RWPE1 (cell line): ENCODE measurements around the gene SAMD13.

ENCODE experiments used
- CTCF ChIA-PET: fragments of 350-600 bp; sonication (Branson Sonifier 250); formaldehyde crosslinking; extraction: SDS; loops from one replicate; lab custom pipeline; 2021; lab: Yijun Ruan, JAX
- POLR2A ChIA-PET: fragments of 400-600 bp; formaldehyde crosslinking; extraction: SDS; loops from one replicate; lab custom pipeline; 2020; ENCODE audit warnings: antibody characterized with exemption; ENCODE audit not compliant: low non-redundant PET; lab: Yijun Ruan, JAX
- DNase-seq: peaks from one replicate; pipeline ENCODE4 v3.0.0; 2012; ENCODE audit warnings: low spot score
- H3K27ac ChIP-seq: fragments of 450-650 bp; 2 replicates; pipeline ENCODE4 v1.5.1; 2017
- TF ChIP-seq, protein P1 (sequence below): fragments of 450-650 bp; conservative IDR thresholded peaks from 2 replicates; pipeline ENCODE4 v1.5.1; 2017; ENCODE audit warnings: low read depth, mild to moderate bottlenecking

SAMD13 gene

DNA sequence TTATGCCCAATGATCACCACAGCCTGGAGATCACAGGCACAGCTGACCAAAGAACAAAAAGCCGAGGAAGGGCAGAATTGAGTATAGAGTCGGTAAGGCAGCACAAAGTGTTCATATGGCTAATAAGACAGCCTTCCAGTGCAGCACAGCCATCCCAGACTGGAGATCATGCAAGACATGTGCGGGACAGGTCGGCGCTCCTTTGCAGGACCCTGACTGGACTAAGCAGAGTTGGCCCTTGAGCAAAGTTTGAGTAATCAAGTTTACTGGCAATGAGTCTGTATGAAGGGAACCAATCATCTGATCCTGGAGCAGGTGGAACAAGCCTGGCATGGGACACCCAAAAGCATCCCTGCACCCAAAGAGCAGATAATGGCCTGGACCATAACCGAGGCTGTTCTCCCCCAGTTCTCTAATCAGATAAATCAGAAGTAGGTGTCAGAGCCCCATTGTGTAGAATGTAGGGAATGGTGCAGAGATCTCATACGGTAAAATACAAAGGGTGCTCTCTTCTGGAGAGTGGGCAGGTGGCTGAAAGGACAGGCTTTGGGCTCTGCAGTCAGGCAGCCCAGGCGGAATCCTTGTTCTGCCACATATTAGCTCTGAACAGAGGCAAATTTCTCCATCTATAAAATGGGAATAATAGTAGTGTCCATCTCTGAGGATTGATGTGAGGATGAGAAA is 86.1 kb downstream of the SAMD13 start:
- ChIA-PET POLR2A (no interaction called here), CTCF (no interaction called here)
- no peak overlapping the region for H3K27ac ChIP-seq
- no peak for DNase-seq
- TF ChIP-seq, protein P1, sequence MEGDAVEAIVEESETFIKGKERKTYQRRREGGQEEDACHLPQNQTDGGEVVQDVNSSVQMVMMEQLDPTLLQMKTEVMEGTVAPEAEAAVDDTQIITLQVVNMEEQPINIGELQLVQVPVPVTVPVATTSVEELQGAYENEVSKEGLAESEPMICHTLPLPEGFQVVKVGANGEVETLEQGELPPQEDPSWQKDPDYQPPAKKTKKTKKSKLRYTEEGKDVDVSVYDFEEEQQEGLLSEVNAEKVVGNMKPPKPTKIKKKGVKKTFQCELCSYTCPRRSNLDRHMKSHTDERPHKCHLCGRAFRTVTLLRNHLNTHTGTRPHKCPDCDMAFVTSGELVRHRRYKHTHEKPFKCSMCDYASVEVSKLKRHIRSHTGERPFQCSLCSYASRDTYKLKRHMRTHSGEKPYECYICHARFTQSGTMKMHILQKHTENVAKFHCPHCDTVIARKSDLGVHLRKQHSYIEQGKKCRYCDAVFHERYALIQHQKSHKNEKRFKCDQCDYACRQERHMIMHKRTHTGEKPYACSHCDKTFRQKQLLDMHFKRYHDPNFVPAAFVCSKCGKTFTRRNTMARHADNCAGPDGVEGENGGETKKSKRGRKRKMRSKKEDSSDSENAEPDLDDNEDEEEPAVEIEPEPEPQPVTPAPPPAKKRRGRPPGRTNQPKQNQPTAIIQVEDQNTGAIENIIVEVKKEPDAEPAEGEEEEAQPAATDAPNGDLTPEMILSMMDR = no peak

DNA sequence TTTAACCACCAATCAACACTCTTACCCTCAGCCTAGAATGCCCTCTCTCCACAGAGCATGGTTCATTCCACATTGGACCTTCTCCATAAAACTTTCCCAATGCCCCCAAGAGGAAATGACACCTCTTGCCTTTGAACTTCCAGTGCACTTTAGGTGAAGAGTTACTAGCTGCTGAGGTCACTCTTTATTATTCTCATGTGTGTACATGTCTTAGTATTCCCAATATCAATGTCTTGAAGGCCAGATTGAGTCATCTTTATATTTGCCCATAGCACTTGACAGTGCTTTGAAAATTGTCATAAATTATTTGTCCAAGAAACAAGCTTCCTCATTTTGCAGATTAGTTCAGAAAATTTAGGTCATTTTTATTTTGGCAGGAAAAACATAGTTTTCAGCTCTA is 88.7 kb downstream of the SAMD13 start:
- DNase-seq = peak; percentile 66
- TF ChIP-seq, protein P1 = no peak
- no peak overlapping the region for H3K27ac ChIP-seq
- ChIA-PET POLR2A (no interaction called here), CTCF (interaction anchor here (1.0 kb wide), 1 partner anchor 29 kb away, joined by 3 read pairs; no protein-coding TSS in a partner anchor)

DNA sequence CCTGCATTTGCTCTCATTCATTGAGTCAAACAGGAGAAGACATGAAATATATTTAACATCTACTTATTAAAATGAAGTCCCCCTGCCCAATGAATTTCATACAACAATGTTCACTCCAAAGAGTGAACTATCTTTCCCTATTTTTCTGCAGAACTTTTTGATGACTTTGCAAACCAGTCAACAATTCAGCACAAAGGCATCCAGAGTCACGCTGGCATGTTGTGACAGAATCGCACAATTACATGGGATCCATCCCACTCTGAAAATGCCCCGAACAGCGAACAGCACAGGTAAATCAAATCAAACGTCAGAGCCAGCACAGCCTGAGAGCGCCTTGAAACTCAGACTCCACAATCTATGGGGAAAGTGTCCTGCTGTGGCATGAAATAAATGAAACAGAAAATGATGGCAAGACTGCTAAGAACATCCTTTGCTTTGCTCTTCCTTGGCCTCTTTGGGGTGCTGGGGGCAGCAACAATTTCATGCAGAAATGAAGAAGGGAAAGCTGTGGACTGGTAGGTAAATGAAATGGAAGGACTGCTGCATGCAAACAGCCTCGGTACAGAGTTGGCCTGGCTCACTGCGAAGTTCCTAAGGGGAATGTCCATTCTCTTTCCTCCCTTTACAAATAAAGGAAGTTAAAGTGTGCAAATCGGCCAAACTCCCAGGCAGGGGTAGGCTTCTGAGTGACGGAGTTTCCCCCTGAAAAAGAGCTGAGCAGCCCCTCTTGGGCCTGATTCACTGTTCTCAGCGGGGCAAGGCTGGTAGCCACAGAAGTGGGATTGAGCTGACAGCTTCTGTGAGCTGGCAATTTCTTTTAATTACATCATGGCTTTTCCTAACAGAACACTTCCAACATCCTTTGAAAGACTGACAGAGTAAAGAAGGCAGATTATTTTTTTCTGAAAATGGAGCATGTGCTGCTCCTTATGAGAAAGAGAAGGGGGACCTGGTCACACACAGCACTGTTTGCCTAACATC is 97.0 kb downstream of the SAMD13 start, which contains the start of gene DNASE2B:
TSS of gene DNASE2B (plus strand) at position 310 of the 981 bp plus-strand sequence. CDS start at position 391, 81 bp downstream.
- TF ChIP-seq, protein P1 = no peak
- ChIA-PET CTCF (interaction anchor here (0.6 kb wide), 1 partner anchor 159 kb away, joined by 5 read pairs; no protein-coding TSS in a partner anchor), POLR2A (no interaction called here)
- no peak for DNase-seq
- no peak within 1 kb of the TSS for H3K27ac ChIP-seq
